NOMO-1 treated with DMSO at 0.1 percent for 48 hours (cell line): ENCODE measurements around the gene PSEN2.
"Not testable (repeated sequence)": the region's sequence is repeated elsewhere in the genome, so short reads cannot be mapped to it uniquely, and the experiment has no call there.

Experiments used
- DNase-seq: peaks from one replicate; lab custom pipeline; 2025; ENCODE audit not compliant: unreplicated experiment; lab: John Stamatoyannopoulos, UW

The PSEN2 gene

GRCh38 chr1:226870401-226871279 lies at the start of gene PSEN2:
TSS of gene PSEN2 (plus strand) at chr1:226870616. CDS start at chr1:226881908, 11,292 bp downstream.
- DNase-seq: peak; percentile 55

GRCh38 chr1:226820941-226821718 lies 49.3 kb upstream of the PSEN2 start:
- DNase-seq: no peak

GRCh38 chr1:226821719-226822085 lies 48.7 kb upstream of the PSEN2 start:
- DNase-seq: no peak

- peak; percentile 56 for DNase-seq
These were observed 46.8 kb upstream of the PSEN2 start for GRCh38 chr1:226823643-226824042.

- DNase-seq: no peak
These were observed 45.2 kb upstream of the PSEN2 start for GRCh38 chr1:226825037-226825745.

- DNase-seq: no peak
These were observed 44.7 kb upstream of the PSEN2 start for GRCh38 chr1:226825746-226826100.

- no peak for DNase-seq
These were observed 43.7 kb upstream of the PSEN2 start for GRCh38 chr1:226826479-226827261.

GRCh38 chr1:226827458-226827857 lies 43.0 kb upstream of the PSEN2 start:
- no peak for DNase-seq

GRCh38 chr1:226827968-226828513 lies 42.4 kb upstream of the PSEN2 start:
- peak; percentile 90 for DNase-seq

GRCh38 chr1:226829105-226829504 lies 41.3 kb upstream of the PSEN2 start:
- DNase-seq: no peak

GRCh38 chr1:226831953-226832352 lies 38.5 kb upstream of the PSEN2 start:
- DNase-seq: no peak

- DNase-seq: no peak
These were observed 37.8 kb upstream of the PSEN2 start for GRCh38 chr1:226832613-226833012.

- DNase-seq: not testable (repeated sequence)
These were observed 36.2 kb upstream of the PSEN2 start for GRCh38 chr1:226834179-226834578.

- DNase-seq: not testable (repeated sequence)
These were observed 35.0 kb upstream of the PSEN2 start for GRCh38 chr1:226835396-226835795.

GRCh38 chr1:226837966-226838365 lies 32.5 kb upstream of the PSEN2 start:
- DNase-seq: not testable (repeated sequence)

GRCh38 chr1:226838456-226838855 lies 32.0 kb upstream of the PSEN2 start:
- no peak for DNase-seq

GRCh38 chr1:226845624-226846023 lies 24.8 kb upstream of the PSEN2 start:
- DNase-seq: no peak

GRCh38 chr1:226846786-226847185 lies 23.6 kb upstream of the PSEN2 start:
- no peak for DNase-seq

GRCh38 chr1:226854548-226854947 lies 15.9 kb upstream of the PSEN2 start:
- DNase-seq: not testable (repeated sequence)

GRCh38 chr1:226862890-226863289 lies 7.5 kb upstream of the PSEN2 start:
- DNase-seq: no peak
